ENCODE results near the gene SPECC1L.

Gene SPECC1L

DNA sequence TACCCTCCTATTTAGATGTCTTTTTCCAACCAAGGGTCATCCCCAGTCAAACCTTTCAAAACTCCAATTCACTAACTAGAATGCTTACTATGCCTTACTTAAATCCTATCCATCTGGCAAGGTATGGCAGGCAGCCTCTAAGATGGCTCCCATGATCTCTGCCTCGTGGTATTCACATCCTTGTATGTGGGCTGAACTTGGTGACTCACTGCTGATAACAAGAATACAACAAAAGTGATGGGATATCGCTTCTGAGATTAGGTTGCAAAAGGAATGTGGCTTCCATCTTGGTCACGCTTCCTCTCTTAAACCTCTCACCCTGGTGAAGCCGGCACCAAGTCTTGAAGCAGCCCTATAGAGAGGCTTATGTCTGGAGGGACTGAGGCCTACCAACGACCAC lies 194.9 kb downstream of the SPECC1L start:
- Histone ChIP-seq H4K20me1 (ENCODE audit: insufficient read depth, low read length) (no peaks in the 10 kb centered on the region), H3K27me3 (ENCODE audit: insufficient read depth, low read length, poor library complexity) (no peaks in the 10 kb centered on the region), H3K79me2 (ENCODE audit: insufficient read depth, low read length) (no peaks in the 10 kb centered on the region), H3K27ac (ENCODE audit: low read length) (no peak overlapping the region), H3K36me3 (ENCODE audit: insufficient read depth, low read length) (no peaks in the 10 kb centered on the region), H2AFZ (ENCODE audit: low read depth, low read length) (no peak overlapping the region), H3K4me2 (ENCODE audit: insufficient read depth, low read length) (no peak overlapping the region), H3K9ac (ENCODE audit: low read depth, low read length) (no peak overlapping the region), H3K4me3 (ENCODE audit: low read depth in 1 of 2, low read length in 2 of 2) (no peak overlapping the region), H3K4me1 (ENCODE audit: insufficient read depth, low read length) (peaks cover 6% of the 10 kb centered on the region; the same call in 1 of the 2 replicates), H3K9me3 (ENCODE audit: insufficient read depth, low read length, severe bottlenecking) (no peaks in the 10 kb centered on the region)
- TF ChIP-seq, protein P1, sequence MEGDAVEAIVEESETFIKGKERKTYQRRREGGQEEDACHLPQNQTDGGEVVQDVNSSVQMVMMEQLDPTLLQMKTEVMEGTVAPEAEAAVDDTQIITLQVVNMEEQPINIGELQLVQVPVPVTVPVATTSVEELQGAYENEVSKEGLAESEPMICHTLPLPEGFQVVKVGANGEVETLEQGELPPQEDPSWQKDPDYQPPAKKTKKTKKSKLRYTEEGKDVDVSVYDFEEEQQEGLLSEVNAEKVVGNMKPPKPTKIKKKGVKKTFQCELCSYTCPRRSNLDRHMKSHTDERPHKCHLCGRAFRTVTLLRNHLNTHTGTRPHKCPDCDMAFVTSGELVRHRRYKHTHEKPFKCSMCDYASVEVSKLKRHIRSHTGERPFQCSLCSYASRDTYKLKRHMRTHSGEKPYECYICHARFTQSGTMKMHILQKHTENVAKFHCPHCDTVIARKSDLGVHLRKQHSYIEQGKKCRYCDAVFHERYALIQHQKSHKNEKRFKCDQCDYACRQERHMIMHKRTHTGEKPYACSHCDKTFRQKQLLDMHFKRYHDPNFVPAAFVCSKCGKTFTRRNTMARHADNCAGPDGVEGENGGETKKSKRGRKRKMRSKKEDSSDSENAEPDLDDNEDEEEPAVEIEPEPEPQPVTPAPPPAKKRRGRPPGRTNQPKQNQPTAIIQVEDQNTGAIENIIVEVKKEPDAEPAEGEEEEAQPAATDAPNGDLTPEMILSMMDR (IDR thresholded peaks at IDR 0.05; ENCODE audit: borderline replicate concordance, extremely low read depth, low read length, poor library complexity, severe bottlenecking), result no peak
- TF ChIP-seq EZH2 (IDR thresholded peaks at IDR 0.05; ENCODE audit: borderline replicate concordance, low read depth, low read length, severe bottlenecking), result no peak
- ATAC-seq (ENCODE audit: insufficient read depth, low read depth) (no peak), DNase-seq (no peak)

DNA sequence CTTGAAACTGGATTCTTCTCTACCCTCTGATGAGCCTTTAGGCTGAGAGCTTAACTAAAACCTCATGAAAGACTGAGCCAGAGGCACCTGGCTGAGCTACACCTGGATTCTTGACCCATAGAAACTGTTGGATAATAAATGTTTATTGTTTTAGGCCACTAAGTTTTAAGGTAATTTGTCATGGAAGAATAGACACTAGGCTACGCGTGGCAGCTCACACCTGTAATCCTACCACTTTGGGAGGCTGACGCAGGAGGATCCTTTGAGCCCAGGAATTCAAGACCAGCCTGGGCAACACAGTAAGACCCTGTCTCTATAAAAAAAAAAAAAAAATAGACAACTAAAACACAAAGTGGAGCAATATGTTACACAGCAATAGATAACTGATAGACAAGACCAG lies 195.3 kb downstream of the SPECC1L start:
- DNase-seq, result no peak
- Histone ChIP-seq H3K4me1 (ENCODE audit: insufficient read depth, low read length) (peaks cover 6% of the 10 kb centered on the region; the same call in 1 of the 2 replicates), H3K4me3 (ENCODE audit: low read depth in 1 of 2, low read length in 2 of 2) (no peak overlapping the region), H3K27me3 (ENCODE audit: insufficient read depth, low read length, poor library complexity) (no peaks in the 10 kb centered on the region), H3K4me2 (ENCODE audit: insufficient read depth, low read length) (no peak overlapping the region), H3K79me2 (ENCODE audit: insufficient read depth, low read length) (no peaks in the 10 kb centered on the region), H3K9me3 (ENCODE audit: insufficient read depth, low read length, severe bottlenecking) (no peaks in the 10 kb centered on the region), H3K9ac (ENCODE audit: low read depth, low read length) (no peak overlapping the region), H4K20me1 (ENCODE audit: insufficient read depth, low read length) (no peaks in the 10 kb centered on the region), H3K27ac (ENCODE audit: low read length) (no peak overlapping the region), H3K36me3 (ENCODE audit: insufficient read depth, low read length) (no peaks in the 10 kb centered on the region), H2AFZ (ENCODE audit: low read depth, low read length) (no peak overlapping the region)
- ATAC-seq (ENCODE audit: insufficient read depth, low read depth), result no peak
- TF ChIP-seq, protein P1 (IDR thresholded peaks at IDR 0.05; ENCODE audit: borderline replicate concordance, extremely low read depth, low read length, poor library complexity, severe bottlenecking), result no peak
- no peak for TF ChIP-seq EZH2 (IDR thresholded peaks at IDR 0.05; ENCODE audit: borderline replicate concordance, low read depth, low read length, severe bottlenecking)

GRCh38 chr22:24466716-24467328 lies 196.2 kb downstream of the SPECC1L start:
- no peaks in the 10 kb centered on the region for H3K9me3 ChIP-seq (ENCODE audit: insufficient read depth, low read length, severe bottlenecking)
- TF ChIP-seq EZH2 (IDR thresholded peaks at IDR 0.05; ENCODE audit: borderline replicate concordance, low read depth, low read length, severe bottlenecking), result no peak
- TF ChIP-seq, protein P1 (IDR thresholded peaks at IDR 0.05; ENCODE audit: borderline replicate concordance, extremely low read depth, low read length, poor library complexity, severe bottlenecking), result no peak
- no peak overlapping the region for H3K4me3 ChIP-seq (ENCODE audit: low read depth in 1 of 2, low read length in 2 of 2)
- no peak overlapping the region for H3K27ac ChIP-seq (ENCODE audit: low read length)
- no peaks in the 10 kb centered on the region for H3K79me2 ChIP-seq (ENCODE audit: insufficient read depth, low read length)
- H2AFZ ChIP-seq (ENCODE audit: low read depth, low read length), result no peak overlapping the region
- H3K36me3 ChIP-seq (ENCODE audit: insufficient read depth, low read length), result no peaks in the 10 kb centered on the region
- no peaks in the 10 kb centered on the region for H4K20me1 ChIP-seq (ENCODE audit: insufficient read depth, low read length)
- H3K27me3 ChIP-seq (ENCODE audit: insufficient read depth, low read length, poor library complexity), result no peaks in the 10 kb centered on the region
- H3K9ac ChIP-seq (ENCODE audit: low read depth, low read length), result no peak overlapping the region
- peaks cover 6% of the 10 kb centered on the region; the same call in 1 of the 2 replicates for H3K4me1 ChIP-seq (ENCODE audit: insufficient read depth, low read length)
- H3K4me2 ChIP-seq (ENCODE audit: insufficient read depth, low read length), result no peak overlapping the region
- ATAC-seq (ENCODE audit: insufficient read depth, low read depth) (no peak; the same call in 2 of the 3 replicates), DNase-seq (no peak)
